Activated naive CD8-positive, alpha-beta T cell treated with anti-CD3 and anti-CD28 coated beads, Interleukin-2, amount 50 U/mL, for 16 hours (primary cell): ENCODE data around the gene KPTN.

Source experiments
- DNase-seq: peaks from one replicate; pipeline ENCODE4 v3.0.0-alpha.2; 2020; ENCODE audit warnings: low read depth, low spot score

The KPTN gene

DNA sequence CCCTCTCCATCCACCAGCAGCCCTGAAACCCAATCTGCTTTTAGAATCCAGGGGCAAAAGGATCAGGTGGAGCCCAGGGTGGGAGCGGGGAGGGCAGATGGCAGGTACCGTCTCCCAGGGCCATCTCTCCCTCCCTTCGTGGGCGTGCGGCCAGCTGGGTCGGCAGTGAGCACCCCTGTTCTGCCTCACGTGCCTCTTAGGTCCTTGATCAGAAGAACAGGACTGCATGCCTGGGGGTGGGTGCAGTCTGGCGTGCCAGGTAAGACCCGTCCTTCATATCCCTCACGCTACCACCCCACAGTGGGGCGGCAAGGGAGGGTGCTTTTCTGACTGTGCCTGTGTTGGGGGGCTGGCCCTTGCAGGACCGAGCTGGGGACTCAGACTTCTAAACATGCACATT is 14.3 kb downstream of the KPTN start:
- DNase-seq, result no peak

DNA sequence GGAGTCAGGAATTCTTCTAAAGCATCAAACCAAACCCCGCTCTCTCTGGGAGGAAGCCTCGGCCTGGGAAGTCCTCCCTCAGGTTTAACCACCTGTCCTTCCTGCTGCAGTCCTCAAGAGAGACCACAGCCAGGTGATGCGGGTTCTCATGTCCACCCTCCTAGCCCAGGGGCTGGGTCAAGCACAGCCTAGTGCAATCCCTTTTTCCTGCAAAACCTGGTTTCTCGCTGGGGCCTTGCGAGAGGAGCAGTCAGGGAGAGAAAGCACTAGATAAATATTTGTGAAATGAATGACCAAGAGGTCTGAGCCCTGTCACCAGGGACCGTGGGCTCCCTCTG is 14.7 kb downstream of the KPTN start:
- no peak for DNase-seq

GRCh38 chr19:47467914-47468313 is 16.1 kb downstream of the KPTN start:
- DNase-seq, result no peak

DNA sequence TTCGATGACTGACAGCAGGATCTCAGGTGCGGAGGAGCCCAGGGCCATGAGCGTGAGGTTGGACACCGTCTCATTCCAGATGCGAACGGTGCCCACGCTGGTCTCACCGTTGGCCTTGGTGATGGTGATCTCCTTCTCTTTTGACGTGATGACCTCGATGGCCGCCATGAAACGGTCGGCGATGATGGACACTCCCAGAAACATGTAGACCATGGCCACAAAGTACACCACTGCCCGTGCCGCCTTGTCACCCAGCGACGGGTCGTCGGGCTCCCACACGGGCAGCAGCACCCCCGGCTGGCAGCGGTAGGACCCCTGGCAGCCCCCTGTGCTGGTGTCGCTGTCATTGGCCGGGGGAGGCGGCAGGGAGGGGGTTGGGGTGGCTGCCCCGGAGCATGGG is 18.1 kb downstream of the KPTN start:
- no peak for DNase-seq

- DNase-seq, result no peak
These were observed 19.2 kb downstream of the KPTN start for GRCh38 chr19:47464675-47465419.

DNA sequence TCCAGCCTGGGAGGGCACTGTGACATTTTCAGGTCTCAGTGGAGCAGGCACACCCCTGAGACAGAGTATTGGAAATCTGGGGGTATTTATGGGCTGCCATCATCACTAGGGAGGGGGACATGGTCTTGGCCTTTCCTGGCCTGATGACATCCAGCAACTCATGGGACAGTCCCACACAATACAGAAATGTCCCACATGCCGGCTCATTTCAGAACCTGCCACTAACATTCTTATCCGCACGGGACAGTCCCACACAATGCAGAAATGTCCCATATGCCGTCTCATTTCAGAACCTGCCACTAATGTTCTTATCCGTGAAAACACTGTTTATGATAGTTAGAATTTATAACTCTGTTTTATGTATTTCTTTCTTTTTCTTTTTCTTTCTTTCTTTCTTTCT is 22.1 kb downstream of the KPTN start:
- DNase-seq, result no peak

GRCh38 chr19:47459477-47459876 is 24.5 kb downstream of the KPTN start:
- DNase-seq, result no peak

- no peak for DNase-seq
These were observed 25.3 kb downstream of the KPTN start for GRCh38 chr19:47458672-47459071.

DNA sequence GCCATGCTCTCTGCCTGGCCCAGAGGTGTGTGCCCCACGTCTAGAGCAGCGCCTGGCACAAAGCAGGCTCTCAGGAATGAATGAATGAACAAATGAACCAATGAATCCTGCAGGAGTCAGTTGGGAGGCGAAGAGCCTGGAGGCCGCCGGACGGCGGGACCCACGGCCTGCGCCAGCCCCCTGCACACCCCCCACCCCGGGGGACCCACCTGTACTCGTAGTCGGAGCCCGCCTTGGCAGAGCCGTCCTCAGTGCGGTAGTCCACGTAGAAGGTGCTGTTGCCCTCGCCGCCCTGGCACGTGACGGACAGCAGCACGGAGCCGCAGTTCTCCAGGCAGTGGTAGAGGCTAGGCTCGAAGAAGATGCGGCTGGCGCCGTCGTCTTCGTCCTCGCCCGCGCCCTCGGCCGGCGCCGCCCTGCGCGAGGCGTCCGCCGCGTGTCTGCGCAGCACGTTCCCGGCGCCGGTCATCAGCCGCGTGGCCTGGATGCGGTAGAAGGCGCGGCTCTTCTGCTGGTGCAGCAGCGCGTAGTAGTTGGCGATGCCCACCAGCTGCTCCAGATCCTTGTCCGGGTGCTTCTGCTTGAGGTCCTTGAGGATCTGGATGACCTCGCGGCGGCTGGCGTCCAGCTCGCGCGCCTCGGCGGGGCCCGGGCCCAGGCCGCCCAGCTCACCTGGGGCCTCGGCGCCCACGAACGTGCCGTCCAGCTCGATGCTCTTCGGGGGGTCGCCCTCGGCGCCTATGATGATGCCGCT is 27.1 kb downstream of the KPTN start:
- no peak for DNase-seq

- no peak for DNase-seq
These were observed 33.5 kb downstream of the KPTN start for GRCh38 chr19:47450478-47450877.

GRCh38 chr19:47448360-47448727 is 35.7 kb downstream of the KPTN start:
- DNase-seq, result no peak

GRCh38 chr19:47447470-47448359 is 36.3 kb downstream of the KPTN start:
- DNase-seq, result peak; percentile 14

- DNase-seq, result no peak
These were observed 37.2 kb downstream of the KPTN start for GRCh38 chr19:47446534-47447469.

GRCh38 chr19:47445937-47446402 is 38.0 kb downstream of the KPTN start:
- DNase-seq, result no peak

- DNase-seq, result no peak
These were observed 38.5 kb downstream of the KPTN start for GRCh38 chr19:47445527-47445926.

DNA sequence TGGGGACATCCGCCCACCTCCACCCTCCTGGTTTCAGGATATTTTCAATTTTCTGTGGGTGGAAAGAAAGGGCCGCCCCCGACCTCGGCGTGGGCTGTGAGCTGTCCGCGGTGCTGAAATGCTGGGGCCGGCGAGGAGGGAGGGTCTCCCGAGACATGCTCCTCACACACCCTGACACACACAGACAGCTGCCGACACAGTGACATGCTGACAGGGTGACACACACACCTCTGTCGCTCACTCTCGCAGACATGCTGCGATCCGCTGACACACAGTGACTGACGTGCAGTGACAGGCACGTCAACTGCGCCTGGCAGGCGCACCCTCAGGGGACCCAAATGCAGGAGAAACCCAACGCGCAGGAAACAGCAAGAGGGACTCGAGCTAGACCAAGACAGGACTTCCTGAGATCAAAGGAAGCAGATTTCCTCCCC is 39.6 kb downstream of the KPTN start:
- DNase-seq, result no peak

DNA sequence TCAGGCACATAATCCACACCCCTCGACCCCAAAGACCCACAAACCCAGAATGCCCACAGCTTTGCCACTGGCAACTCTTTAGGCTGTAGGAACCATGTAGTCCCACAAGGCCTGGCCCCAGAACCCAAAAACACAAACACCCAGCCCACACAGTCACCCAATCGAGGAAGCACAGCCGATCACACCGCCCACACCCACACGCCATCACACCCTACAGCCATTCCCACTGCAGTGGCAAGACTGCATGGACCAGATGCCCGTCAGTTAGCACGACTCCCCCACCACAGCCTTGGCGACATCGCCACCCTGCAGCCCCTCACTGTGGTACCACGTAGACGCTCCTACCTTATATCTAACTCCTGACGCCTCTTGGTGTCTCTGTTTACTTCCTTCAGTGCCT is 40.7 kb downstream of the KPTN start:
- DNase-seq, result no peak

- DNase-seq, result no peak
These were observed 45.2 kb downstream of the KPTN start for GRCh38 chr19:47438793-47439220.

- DNase-seq, result no peak
These were observed 46.5 kb downstream of the KPTN start for GRCh38 chr19:47437500-47437899.

GRCh38 chr19:47436712-47437401 is 47.2 kb downstream of the KPTN start:
- DNase-seq, result peak; percentile 79
